Gastrocnemius medialis (tissue), 4 donors: ENCODE results near the gene CCL17. TPM values are rescaled to one million over a fixed set of nuclear protein-coding genes. Genes with fewer than 3 reads are reported as not detected.

Source experiments
- ATAC-seq, 2 donors: fragments of 150-250 bp; one replicate each; pipeline ENCODE4 v1.9.1; 2016
- DNase-seq, 2 donors: peaks; one replicate each; pipeline ENCODE4 v3.0.0-alpha.2; 2019
- H3K27ac ChIP-seq, 4 donors: fragments of 200-600 bp; sonication (generic); 1 replicate in 1 of 4; 2 replicates in 3 of 4; pipeline ENCODE4 v1.5.1; 2016 to 2018; ENCODE audit warnings: mild to moderate bottlenecking in 2 of 4, moderate library complexity in 1 of 4
- H3K27me3 ChIP-seq, 3 donors: fragments of 200-600 bp; sonication (generic) in 2 of 3; 1 replicate in 1 of 3; 2 replicates in 2 of 3; pipeline versions ENCODE4 v1.5.1 to v1.6.0; 2016 to 2019; ENCODE audit warnings: mild to moderate bottlenecking in 1 of 3, moderate library complexity in 1 of 3
- H3K36me3 ChIP-seq, 2 donors: fragments of 200-600 bp; sonication (generic) in 1 of 2; one replicate each; pipeline ENCODE4 v1.5.1; 2017 to 2018
- H3K4me1 ChIP-seq, 2 donors: fragments of 200-600 bp; sonication (generic) in 1 of 2; one replicate each; pipeline ENCODE4 v1.5.1; 2016 to 2017; ENCODE audit warnings: mild to moderate bottlenecking in 2 of 2
- H3K4me3 ChIP-seq, 4 donors: fragments of 200-600 bp; sonication (generic) in 3 of 4; 1 replicate in 1 of 4; 2 replicates in 3 of 4; pipeline ENCODE4 v1.5.1; 2016 to 2019; ENCODE audit warnings: mild to moderate bottlenecking in 2 of 4
- H3K9me3 ChIP-seq, 3 donors: fragments of 200-600 bp; sonication (generic) in 2 of 3; 1 replicate in 1 of 3; 2 replicates in 2 of 3; pipeline ENCODE4 v1.5.1; 2016 to 2019
- POLR2A ChIP-seq, 2 donors: fragments of 450-650 bp; IDR thresholded peaks; one replicate each; pipeline ENCODE4 v1.6.1; 2017; ENCODE audit warnings: antibody characterized with exemption in 2 of 2, mild to moderate bottlenecking in 2 of 2, moderate library complexity in 2 of 2
- in situ Hi-C, 4 donors: fragments of 200-750 bp; cut with MboI; loops; one replicate each; pipeline versions ENCODE4 v1.15.0 to v1.8.0; 2017; ENCODE audit warnings: low sequenced_read_pairs in 4 of 4
- intact Hi-C: fragments of 100-400 bp; cut with DNase I; formaldehyde crosslinking; loops from one replicate; pipeline ENCODE4 v1.15.1; 2023; ENCODE audit warnings: low total_unique reads
- total RNA-seq, 4 donors: library from RNA; depleted of rRNA; stranded (reverse); fragments of >200 nt; gene quantifications; one replicate each; pipeline versions ENCODE4 v1.1.0 to v1.2.3, GENCODE V29; 2016
- TF ChIP-seq, protein P1 (sequence below), 5 experiments: fragments of 450-650 bp in 3 of 5; fragments of 200-600 bp in 2 of 5; sonication (generic) in 2 of 5; IDR thresholded peaks in 4 of 5; conservative IDR thresholded peaks in 1 of 5; 1 replicate in 4 of 5; 2 replicates in 1 of 5; pipeline ENCODE4 v1.5.1; 2016 to 2019; ENCODE audit warnings: antibody characterized with exemption in 5 of 5, mild to moderate bottlenecking in 3 of 5, moderate library complexity in 3 of 5

Gene CCL17
- total RNA-seq, 4 donors from 2014 or later = not detected

DNA sequence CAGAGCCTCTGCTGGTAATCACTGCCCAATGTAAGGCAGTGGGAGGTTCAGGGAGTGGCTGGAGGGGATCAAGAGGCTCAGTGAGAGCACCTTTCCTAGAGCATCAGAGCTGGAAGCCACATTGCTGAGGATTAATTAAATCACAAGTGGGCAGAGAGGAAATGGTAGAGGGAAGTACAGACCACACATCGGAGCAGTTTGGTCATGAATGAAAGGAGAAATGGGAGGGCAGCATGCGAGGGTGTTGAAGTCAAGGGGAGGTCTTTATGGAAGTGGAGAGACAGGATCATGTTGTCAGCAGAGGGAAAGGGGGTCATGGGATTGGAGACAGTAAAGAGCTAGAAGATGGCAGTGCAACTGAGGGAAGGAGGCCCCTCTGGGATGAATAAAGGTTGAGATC lies 2.3 kb downstream of the CCL17 start:
- H3K4me1 ChIP-seq = no peaks in the 10 kb centered on the region
- no peaks in the 10 kb centered on the region for H3K9me3 ChIP-seq
- DNase-seq (no peak), ATAC-seq (no peak)
- no peaks in the 10 kb centered on the region for H3K27me3 ChIP-seq
- H3K27ac ChIP-seq = no peak overlapping the region
- H3K36me3 ChIP-seq = no peaks in the 10 kb centered on the region
- intact Hi-C loops (no loop called here), in situ Hi-C loops (loop anchor here in 1 of 4 donors (25.0 kb wide), 1 partner anchor 320 kb away; the partner anchor contains the start of gene CPNE2)
- no peak for TF ChIP-seq POLR2A (IDR thresholded peaks at IDR 0.05)
- TF ChIP-seq, protein P1, sequence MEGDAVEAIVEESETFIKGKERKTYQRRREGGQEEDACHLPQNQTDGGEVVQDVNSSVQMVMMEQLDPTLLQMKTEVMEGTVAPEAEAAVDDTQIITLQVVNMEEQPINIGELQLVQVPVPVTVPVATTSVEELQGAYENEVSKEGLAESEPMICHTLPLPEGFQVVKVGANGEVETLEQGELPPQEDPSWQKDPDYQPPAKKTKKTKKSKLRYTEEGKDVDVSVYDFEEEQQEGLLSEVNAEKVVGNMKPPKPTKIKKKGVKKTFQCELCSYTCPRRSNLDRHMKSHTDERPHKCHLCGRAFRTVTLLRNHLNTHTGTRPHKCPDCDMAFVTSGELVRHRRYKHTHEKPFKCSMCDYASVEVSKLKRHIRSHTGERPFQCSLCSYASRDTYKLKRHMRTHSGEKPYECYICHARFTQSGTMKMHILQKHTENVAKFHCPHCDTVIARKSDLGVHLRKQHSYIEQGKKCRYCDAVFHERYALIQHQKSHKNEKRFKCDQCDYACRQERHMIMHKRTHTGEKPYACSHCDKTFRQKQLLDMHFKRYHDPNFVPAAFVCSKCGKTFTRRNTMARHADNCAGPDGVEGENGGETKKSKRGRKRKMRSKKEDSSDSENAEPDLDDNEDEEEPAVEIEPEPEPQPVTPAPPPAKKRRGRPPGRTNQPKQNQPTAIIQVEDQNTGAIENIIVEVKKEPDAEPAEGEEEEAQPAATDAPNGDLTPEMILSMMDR (IDR thresholded peaks at IDR 0.05 in 4 of 5, conservative IDR thresholded peaks at IDR 0.05 in 1 of 5) = no peak
- no peak overlapping the region for H3K4me3 ChIP-seq

DNA sequence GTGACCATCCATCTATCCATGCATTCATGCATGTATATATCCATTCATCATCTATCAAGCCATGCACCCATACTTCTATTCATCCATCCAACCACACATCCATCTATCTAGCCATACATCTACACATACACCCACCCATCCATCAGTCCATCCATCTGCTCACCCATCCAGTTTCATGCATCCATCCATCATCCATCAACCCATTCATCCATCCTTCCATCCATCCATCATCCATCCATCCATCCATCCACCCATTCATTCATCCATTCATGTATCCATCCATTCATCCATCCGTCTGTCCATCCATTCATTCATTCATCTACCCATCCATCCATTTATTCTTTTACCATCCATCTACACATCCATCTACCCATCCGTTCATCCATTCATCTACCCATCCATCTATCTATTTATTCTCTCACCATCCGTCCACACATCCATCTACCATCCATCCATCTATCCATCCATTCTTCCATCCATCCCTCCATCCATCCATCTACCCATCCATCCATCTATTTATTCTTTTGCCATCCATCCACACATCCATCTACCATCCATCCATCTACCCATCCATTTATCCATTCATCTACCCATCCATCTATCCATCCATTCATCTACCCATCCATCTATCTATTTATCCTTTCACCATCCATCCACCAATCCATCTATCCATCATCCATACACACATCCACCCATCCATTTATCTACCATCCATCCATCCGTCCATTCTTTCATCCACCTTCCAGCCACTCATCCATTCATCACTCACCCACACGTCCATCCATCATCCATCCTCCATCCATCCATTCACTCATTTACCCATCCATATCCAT lies 3.2 kb downstream of the CCL17 start:
- Histone ChIP-seq H3K9me3 (no peaks in the 10 kb centered on the region), H3K27me3 (no peaks in the 10 kb centered on the region), H3K4me1 (no peaks in the 10 kb centered on the region), H3K36me3 (no peaks in the 10 kb centered on the region), H3K27ac (no peak overlapping the region), H3K4me3 (no peak overlapping the region)
- DNase-seq (no peak), ATAC-seq (no peak)
- intact Hi-C loops = no loop called here
- in situ Hi-C loops = loop anchor here in 1 of 4 donors (25.0 kb wide), 1 partner anchor 320 kb away; the partner anchor contains the start of gene CPNE2
- no peak for TF ChIP-seq POLR2A (IDR thresholded peaks at IDR 0.05)
- TF ChIP-seq, protein P1 (IDR thresholded peaks at IDR 0.05 in 4 of 5, conservative IDR thresholded peaks at IDR 0.05 in 1 of 5) = no peak

DNA sequence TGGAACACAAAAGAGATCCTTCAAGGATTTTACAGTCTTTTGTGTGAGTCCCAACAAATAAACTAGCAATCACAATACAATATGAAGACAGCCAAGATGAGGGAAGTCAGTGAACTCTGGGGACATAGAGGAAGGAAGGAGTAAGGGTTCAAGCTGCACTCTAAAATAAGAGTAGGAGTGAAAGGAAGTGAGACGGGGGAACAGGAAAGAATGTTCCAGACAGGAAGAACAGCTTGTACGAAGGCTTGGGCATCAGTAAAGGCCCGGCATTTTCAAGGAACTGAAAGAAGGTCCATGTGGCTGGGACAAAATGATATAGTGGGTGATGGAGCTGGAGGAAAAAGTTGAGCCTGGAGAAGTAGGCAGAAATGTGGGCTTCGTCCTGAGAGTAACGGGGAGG lies 4.5 kb downstream of the CCL17 start:
- peak overlapping the region in 3 of 4 donors; percentile 51 to 65 (median 53) for H3K27ac ChIP-seq
- H3K36me3 ChIP-seq = no peaks in the 10 kb centered on the region
- no peak overlapping the region for H3K4me3 ChIP-seq
- H3K27me3 ChIP-seq = no peaks in the 10 kb centered on the region
- ATAC-seq (peak; percentile 58 to 80), DNase-seq (no peak)
- H3K9me3 ChIP-seq = no peaks in the 10 kb centered on the region
- TF ChIP-seq POLR2A (IDR thresholded peaks at IDR 0.05) = no peak
- TF ChIP-seq, protein P1 (IDR thresholded peaks at IDR 0.05 in 4 of 5, conservative IDR thresholded peaks at IDR 0.05 in 1 of 5) = no peak
- no peaks in the 10 kb centered on the region for H3K4me1 ChIP-seq
- intact Hi-C loops = no loop called here
- in situ Hi-C loops = loop anchor here in 1 of 4 donors (25.0 kb wide), 1 partner anchor 322 kb away; the partner anchor contains the start of gene CPNE2

GRCh38 chr16:57409870-57410587 lies 5.5 kb downstream of the CCL17 start:
- H3K27ac ChIP-seq = peak overlapping the region in 3 of 4 donors; percentile 51 to 65 (median 53)
- no peak for ATAC-seq

More at GRCh38 chr16:57409870-57410587, 5.5 kb downstream of the CCL17 start:
- no peak for DNase-seq
- intact Hi-C loops (loop anchor here (10.0 kb wide), 1 partner anchor 315 kb away; the partner anchor contains the start of gene CPNE2), in situ Hi-C loops (loop anchor here in 1 of 4 donors (25.0 kb wide), 1 partner anchor 323 kb away; the partner anchor contains the start of gene CPNE2)
- TF ChIP-seq, protein P1 (IDR thresholded peaks at IDR 0.05 in 4 of 5, conservative IDR thresholded peaks at IDR 0.05 in 1 of 5) = no peak
- no peak for TF ChIP-seq POLR2A (IDR thresholded peaks at IDR 0.05)
- Histone ChIP-seq H3K36me3 (no peaks in the 10 kb centered on the region), H3K27me3 (no peaks in the 10 kb centered on the region), H3K4me1 (no peaks in the 10 kb centered on the region), H3K4me3 (no peak overlapping the region), H3K9me3 (no peaks in the 10 kb centered on the region)
